Measurements from ENCODE around the gene CARNS1.
"Not testable (repeated sequence)": the region's sequence is repeated elsewhere in the genome, so short reads cannot be mapped to it uniquely, and the experiment has no call there.

CARNS1 gene

GRCh38 chr11:67464411-67465188 lies 49.1 kb downstream of the CARNS1 start:
- peak; percentile 84 to 88 for DNase-seq (ENCODE audit: low read depth in 1 of 2, low spot score in 1 of 2)

- DNase-seq (ENCODE audit: low read depth in 1 of 2, low spot score in 1 of 2) = no peak
These were observed 49.7 kb downstream of the CARNS1 start for GRCh38 chr11:67465189-67465510.

- not testable (repeated sequence) for DNase-seq (ENCODE audit: low read depth in 1 of 2, low spot score in 1 of 2)
These were observed 50.1 kb downstream of the CARNS1 start for GRCh38 chr11:67465530-67465929.

GRCh38 chr11:67466367-67466766 lies 50.9 kb downstream of the CARNS1 start:
- no peak for DNase-seq (ENCODE audit: low read depth in 1 of 2, low spot score in 1 of 2)

GRCh38 chr11:67466962-67467771 lies 51.7 kb downstream of the CARNS1 start:
- DNase-seq (ENCODE audit: low read depth in 1 of 2, low spot score in 1 of 2) = no peak

DNA sequence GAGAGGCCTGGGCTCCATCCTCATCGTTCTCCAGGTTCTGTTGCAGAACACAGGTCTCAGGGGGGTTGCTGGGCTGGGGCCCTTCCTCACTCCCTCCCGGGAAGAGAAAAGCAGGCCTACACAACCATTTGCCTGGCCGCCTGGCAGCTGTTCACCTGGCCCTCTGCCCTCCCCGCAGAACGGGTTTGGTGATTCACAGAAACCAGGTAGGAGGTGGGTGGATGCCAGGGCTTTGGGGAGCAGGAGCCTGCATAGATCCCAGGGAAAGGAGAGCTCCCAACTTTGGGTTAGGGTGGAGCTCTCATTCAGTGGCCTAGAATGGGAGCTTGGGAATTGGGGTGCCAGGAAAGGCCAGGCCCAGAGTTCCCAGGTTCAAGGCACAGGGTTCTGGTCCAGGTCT lies 52.6 kb downstream of the CARNS1 start:
- DNase-seq (ENCODE audit: low read depth in 1 of 2, low spot score in 1 of 2) = no peak

- DNase-seq (ENCODE audit: low read depth in 1 of 2, low spot score in 1 of 2) = no peak
These were observed 52.9 kb downstream of the CARNS1 start for GRCh38 chr11:67468456-67468758.

- DNase-seq (ENCODE audit: low read depth in 1 of 2, low spot score in 1 of 2) = peak; percentile 88 to 91
These were observed 53.5 kb downstream of the CARNS1 start, which contains the start of gene TMEM134 for GRCh38 chr11:67468759-67469507. TSS of gene TMEM134 (minus strand) at chr11:67469251. CDS start at chr11:67469192, 59 bp downstream.

DNA sequence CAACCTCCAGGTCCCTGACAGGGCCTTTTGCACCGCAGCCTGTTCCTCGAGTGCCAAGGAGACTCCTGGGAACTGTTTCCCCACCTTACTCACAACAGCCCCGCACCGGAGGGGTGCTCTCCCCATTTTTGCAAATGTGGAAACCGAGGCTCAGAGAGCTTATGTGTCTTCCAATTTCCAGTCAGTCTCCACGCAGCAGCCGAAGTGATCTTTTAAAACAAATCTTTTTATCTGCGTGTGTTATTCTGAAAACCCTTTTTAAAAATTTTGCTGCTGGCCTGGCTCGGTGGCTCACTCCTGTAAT lies 54.0 kb downstream of the CARNS1 start:
- DNase-seq (ENCODE audit: low read depth in 1 of 2, low spot score in 1 of 2) = no peak

- DNase-seq (ENCODE audit: low read depth in 1 of 2, low spot score in 1 of 2) = no peak
These were observed 55.0 kb downstream of the CARNS1 start for GRCh38 chr11:67470337-67471002.

GRCh38 chr11:67472882-67473281 lies 57.4 kb downstream of the CARNS1 start:
- no peak for DNase-seq (ENCODE audit: low read depth in 1 of 2, low spot score in 1 of 2)
